Testis (tissue), 2 donors: ENCODE results near the gene IFT27.

Experiments used
- CTCF ChIP-seq, 3 experiments: fragments of 450-650 bp in 2 of 3; fragments of 200-600 bp in 1 of 3; sonication (generic) in 1 of 3; IDR thresholded peaks; one replicate each; pipeline ENCODE4 v1.5.1; 2016 to 2019; ENCODE audit warnings: antibody characterized with exemption in 3 of 3, mild to moderate bottlenecking in 2 of 3, moderate library complexity in 1 of 3
- POLR2A ChIP-seq: fragments of 450-650 bp; IDR thresholded peaks from one replicate; pipeline ENCODE4 v1.6.1; 2017; ENCODE audit warnings: antibody characterized with exemption, mild to moderate bottlenecking, moderate library complexity

DNA sequence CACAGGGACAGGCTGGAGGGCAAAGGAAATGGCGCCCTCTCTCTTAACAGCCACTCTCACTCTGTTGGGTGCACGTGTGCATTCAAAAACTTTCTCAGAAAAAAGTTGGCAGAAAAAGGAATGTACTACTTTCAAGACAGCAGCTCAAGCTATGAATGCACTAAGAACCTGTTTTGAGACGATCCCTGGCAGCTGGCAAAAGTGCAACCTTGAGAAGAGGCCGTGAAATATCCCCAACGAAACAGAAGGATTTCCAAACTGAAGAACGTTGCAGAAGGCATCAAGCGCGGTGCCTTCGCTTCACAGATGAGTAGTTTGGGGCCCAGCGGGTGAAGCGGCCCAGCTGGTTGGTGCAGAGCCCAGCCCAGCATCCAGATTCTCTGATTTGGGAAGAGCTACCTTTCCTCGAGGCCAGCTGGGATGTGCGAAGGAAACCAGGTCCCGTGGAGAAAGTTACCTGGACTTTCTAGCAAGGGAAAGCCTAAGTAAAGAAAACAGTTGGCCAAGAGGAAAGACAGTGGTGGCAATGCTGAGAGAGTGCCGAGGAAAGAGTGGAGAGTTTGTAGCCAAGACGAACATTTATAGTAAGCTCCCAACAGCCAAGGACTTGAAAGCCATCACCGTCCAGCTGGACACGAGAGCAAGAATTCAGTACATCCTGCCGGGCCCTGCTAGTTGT is 16.3 kb downstream of the IFT27 start:
- no peak for TF ChIP-seq CTCF (IDR thresholded peaks at IDR 0.05)
- no peak for TF ChIP-seq POLR2A
